ENCODE measurements around the gene CAMK2N1. TPM values are rescaled to one million over a fixed set of nuclear protein-coding genes. Genes with fewer than 3 reads are reported as not detected.

Gene CAMK2N1
- total RNA-seq, 1 donor from 2014 or later = 0.18 TPM

GRCh38 chr1:20505488-20505887 is 19.5 kb upstream of the CAMK2N1 start:
- Mint-ChIP-seq H3K9me3 (no peaks in the 10 kb centered on the region), H3K4me1 (peaks cover 28% of the 10 kb centered on the region), H3K4me3 (no peak overlapping the region), H3K27me3 (no peaks in the 10 kb centered on the region), H3K36me3 (ENCODE audit: low read depth) (peaks cover 38% of the 10 kb centered on the region), H3K27ac (no peak overlapping the region)
- TF ChIP-seq, protein P1, sequence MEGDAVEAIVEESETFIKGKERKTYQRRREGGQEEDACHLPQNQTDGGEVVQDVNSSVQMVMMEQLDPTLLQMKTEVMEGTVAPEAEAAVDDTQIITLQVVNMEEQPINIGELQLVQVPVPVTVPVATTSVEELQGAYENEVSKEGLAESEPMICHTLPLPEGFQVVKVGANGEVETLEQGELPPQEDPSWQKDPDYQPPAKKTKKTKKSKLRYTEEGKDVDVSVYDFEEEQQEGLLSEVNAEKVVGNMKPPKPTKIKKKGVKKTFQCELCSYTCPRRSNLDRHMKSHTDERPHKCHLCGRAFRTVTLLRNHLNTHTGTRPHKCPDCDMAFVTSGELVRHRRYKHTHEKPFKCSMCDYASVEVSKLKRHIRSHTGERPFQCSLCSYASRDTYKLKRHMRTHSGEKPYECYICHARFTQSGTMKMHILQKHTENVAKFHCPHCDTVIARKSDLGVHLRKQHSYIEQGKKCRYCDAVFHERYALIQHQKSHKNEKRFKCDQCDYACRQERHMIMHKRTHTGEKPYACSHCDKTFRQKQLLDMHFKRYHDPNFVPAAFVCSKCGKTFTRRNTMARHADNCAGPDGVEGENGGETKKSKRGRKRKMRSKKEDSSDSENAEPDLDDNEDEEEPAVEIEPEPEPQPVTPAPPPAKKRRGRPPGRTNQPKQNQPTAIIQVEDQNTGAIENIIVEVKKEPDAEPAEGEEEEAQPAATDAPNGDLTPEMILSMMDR (IDR thresholded peaks at IDR 0.05) = no peak
- CTCF ChIA-PET = no interaction called here
- intact Hi-C loops (cut with micrococcal nuclease) = loop anchor here (5.0 kb wide), 4 partner anchors 127 to 1293 kb away; partner anchors contain the start of genes HP1BP3, PINK1 and UBR4
- DNase-seq = no peak
- POLR2A ChIA-PET = interaction anchor here (0.6 to 0.7 kb wide), 3 partner anchors 59 to 829 kb away, joined by 5 to 7 read pairs (median 6); no protein-coding TSS in a partner anchor
- ATAC-seq (ENCODE audit: low read depth) = no peak

GRCh38 chr1:20500716-20501115 is 14.7 kb upstream of the CAMK2N1 start:
- ATAC-seq (ENCODE audit: low read depth) = no peak
- Mint-ChIP-seq H3K9me3 (no peaks in the 10 kb centered on the region), H3K4me1 (peaks cover 8% of the 10 kb centered on the region), H3K27ac (no peak overlapping the region), H3K27me3 (no peaks in the 10 kb centered on the region), H3K4me3 (no peak overlapping the region), H3K36me3 (ENCODE audit: low read depth) (peaks cover 63% of the 10 kb centered on the region)
- intact Hi-C loops (cut with micrococcal nuclease) = no loop called here
- CTCF ChIA-PET = no interaction called here
- TF ChIP-seq, protein P1 (IDR thresholded peaks at IDR 0.05) = no peak
- no peak for DNase-seq
- POLR2A ChIA-PET = no interaction called here

DNA sequence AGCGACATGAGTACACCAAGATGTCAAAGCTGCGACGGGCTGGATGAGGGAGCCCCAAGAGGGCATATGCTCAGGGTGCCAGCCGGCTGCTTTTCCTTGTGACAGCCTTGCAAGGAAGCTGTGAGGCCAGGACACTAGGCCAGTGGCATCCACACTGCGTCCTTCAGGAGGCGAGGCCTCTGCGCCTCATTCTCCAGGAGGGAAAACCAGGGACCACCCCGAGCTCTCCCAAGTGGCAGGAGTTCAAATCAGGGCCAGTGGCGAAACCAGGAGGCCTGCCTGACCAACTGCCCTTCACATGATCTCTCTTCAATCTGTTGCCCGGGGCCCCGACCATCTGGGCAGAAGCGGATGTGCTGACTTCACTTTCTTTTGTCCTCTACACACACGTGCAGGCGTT is 13.7 kb upstream of the CAMK2N1 start:
- DNase-seq (no peak), ATAC-seq (ENCODE audit: low read depth) (no peak)
- intact Hi-C loops (cut with micrococcal nuclease) = loop anchor here (10.0 kb wide), 1 partner anchor 615 kb away; the partner anchor contains the start of gene OTUD3
- Mint-ChIP-seq H3K9me3 (no peaks in the 10 kb centered on the region), H3K4me3 (no peak overlapping the region), H3K27me3 (no peaks in the 10 kb centered on the region), H3K4me1 (peaks cover 6% of the 10 kb centered on the region), H3K27ac (no peak overlapping the region), H3K36me3 (ENCODE audit: low read depth) (peaks cover 60% of the 10 kb centered on the region)
- TF ChIP-seq, protein P1 (IDR thresholded peaks at IDR 0.05) = no peak
- ChIA-PET CTCF (no interaction called here), POLR2A (no interaction called here)

- ATAC-seq (ENCODE audit: low read depth) = no peak
- TF ChIP-seq, protein P1 (IDR thresholded peaks at IDR 0.05) = no peak
- no peak overlapping the region for H3K4me3 Mint-ChIP-seq
- no peaks in the 10 kb centered on the region for H3K9me3 Mint-ChIP-seq
- POLR2A ChIA-PET = no interaction called here
- peaks cover 57% of the 10 kb centered on the region for H3K36me3 Mint-ChIP-seq (ENCODE audit: low read depth)
- H3K4me1 Mint-ChIP-seq = peaks cover 1% of the 10 kb centered on the region
- no peak for DNase-seq
- H3K27me3 Mint-ChIP-seq = no peaks in the 10 kb centered on the region
- intact Hi-C loops (cut with micrococcal nuclease) = loop anchor here (10.0 kb wide), 1 partner anchor 614 kb away; the partner anchor contains the start of gene OTUD3
- H3K27ac Mint-ChIP-seq = no peak overlapping the region
- CTCF ChIA-PET = no interaction called here
Observed at GRCh38 chr1:20499105-20499504, 13.1 kb upstream of the CAMK2N1 start.

- no peak overlapping the region for H3K4me3 Mint-ChIP-seq
- no peaks in the 10 kb centered on the region for H3K27me3 Mint-ChIP-seq
- peaks cover 1% of the 10 kb centered on the region for H3K4me1 Mint-ChIP-seq
- H3K36me3 Mint-ChIP-seq (ENCODE audit: low read depth) = peaks cover 53% of the 10 kb centered on the region
- TF ChIP-seq, protein P1 (IDR thresholded peaks at IDR 0.05) = no peak
- no peak for ATAC-seq (ENCODE audit: low read depth)
- ChIA-PET POLR2A (no interaction called here), CTCF (no interaction called here)
- DNase-seq = no peak
- H3K27ac Mint-ChIP-seq = no peak overlapping the region
- H3K9me3 Mint-ChIP-seq = no peaks in the 10 kb centered on the region
- intact Hi-C loops (cut with micrococcal nuclease) = loop anchor here (10.0 kb wide), 1 partner anchor 613 kb away; the partner anchor contains the start of gene OTUD3
Observed at GRCh38 chr1:20498116-20498515, 12.1 kb upstream of the CAMK2N1 start.
